HUES64 (cell line): ENCODE results near the gene TXNDC5.

ENCODE experiments used
- H3K27ac ChIP-seq: 2 replicates; pipeline ENCODE4 v1.7.0; 2013; ENCODE audit warnings: low read depth, low read length, inconsistent platforms
- H3K27me3 ChIP-seq: 2 replicates; pipeline ENCODE4 v1.6.1; 2013; ENCODE audit warnings: mild to moderate bottlenecking, low read length; ENCODE audit not compliant: insufficient read depth
- H3K36me3 ChIP-seq: 2 replicates; pipeline ENCODE4 v1.6.1; 2013; ENCODE audit warnings: mild to moderate bottlenecking, low read length; ENCODE audit not compliant: insufficient read depth
- H3K4me1 ChIP-seq: 2 replicates; pipeline ENCODE4 v1.6.1; 2013; ENCODE audit warnings: mild to moderate bottlenecking, low read length, moderate library complexity; ENCODE audit not compliant: insufficient read depth
- H3K4me3 ChIP-seq: 2 replicates; pipeline ENCODE4 v1.5.1; 2013; ENCODE audit warnings: mild to moderate bottlenecking, low read length, moderate library complexity
- H3K9ac ChIP-seq: 2 replicates; pipeline ENCODE4 v1.6.1; 2013; ENCODE audit warnings: mild to moderate bottlenecking, low read depth, low read length
- H3K9me3 ChIP-seq: 2 replicates; pipeline ENCODE4 v1.6.1; 2013; ENCODE audit warnings: low read depth, low read length; ENCODE audit not compliant: insufficient read depth
- WGBS: fragments of 150-250, 120-280 bp; methylation state at CpG from one replicate; pipeline ENCODE4 v1.1.7; 2013; ENCODE audit warnings: missing lambda C conversion rate; 5-methylcytosine and 5-hydroxymethylcytosine counted together

Gene TXNDC5

DNA sequence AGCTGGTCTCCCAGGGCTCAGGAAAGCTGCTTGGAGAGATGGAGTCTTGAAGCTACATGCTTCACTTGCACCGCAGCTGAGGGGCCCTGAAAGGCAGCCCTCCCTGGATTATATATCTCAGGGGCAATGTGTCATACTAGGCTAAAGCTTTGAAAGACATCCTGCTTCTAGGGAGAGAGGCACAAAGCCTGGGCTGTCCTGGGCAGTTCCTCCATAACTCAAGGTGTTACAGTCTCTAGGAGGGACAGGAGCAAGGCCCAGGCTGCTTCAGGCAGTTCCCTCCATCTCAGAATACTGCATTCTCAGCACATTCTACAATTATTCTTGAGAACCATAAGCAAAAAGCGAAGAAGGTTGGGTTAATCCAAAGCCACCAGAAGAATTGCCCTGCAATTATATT lies 22.0 kb upstream of the TXNDC5 start:
- Histone ChIP-seq H3K27ac (no peak overlapping the region), H3K4me3 (no peak overlapping the region)
- WGBS = 87% methylated on average over 2 of the region's 2 CpGs

DNA sequence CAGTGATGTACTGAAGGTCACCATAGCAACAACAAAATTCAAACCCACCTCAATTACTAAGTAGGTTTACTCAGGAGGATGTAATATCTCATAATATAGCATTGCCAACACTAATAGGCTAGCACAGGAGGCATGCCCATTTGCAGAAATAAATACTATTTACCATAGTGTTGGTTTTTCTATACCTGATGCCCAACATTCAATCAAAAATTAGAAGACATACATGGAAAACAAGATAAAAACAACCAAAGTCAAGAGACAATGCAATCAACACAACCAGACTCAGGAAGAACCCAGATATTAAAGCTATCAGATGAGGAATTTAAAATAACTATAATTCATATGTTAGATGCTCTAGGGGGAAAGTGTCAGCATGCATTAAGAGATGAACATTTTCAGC lies 14.3 kb upstream of the TXNDC5 start:
- Histone ChIP-seq H3K9ac (no peak overlapping the region), H3K9me3 (peaks cover 18% of the 10 kb centered on the region), H3K27me3 (no peaks in the 10 kb centered on the region), H3K4me3 (no peak overlapping the region), H3K36me3 (no peaks in the 10 kb centered on the region), H3K27ac (no peak overlapping the region), H3K4me1 (no peaks in the 10 kb centered on the region)

More for the DNA sequence above, 22.0 kb upstream of the TXNDC5 start:
- no peak overlapping the region for H3K9ac ChIP-seq
- H3K4me1 ChIP-seq = no peaks in the 10 kb centered on the region
- no peaks in the 10 kb centered on the region for H3K27me3 ChIP-seq
- no peaks in the 10 kb centered on the region for H3K36me3 ChIP-seq
- no peaks in the 10 kb centered on the region for H3K9me3 ChIP-seq

DNA sequence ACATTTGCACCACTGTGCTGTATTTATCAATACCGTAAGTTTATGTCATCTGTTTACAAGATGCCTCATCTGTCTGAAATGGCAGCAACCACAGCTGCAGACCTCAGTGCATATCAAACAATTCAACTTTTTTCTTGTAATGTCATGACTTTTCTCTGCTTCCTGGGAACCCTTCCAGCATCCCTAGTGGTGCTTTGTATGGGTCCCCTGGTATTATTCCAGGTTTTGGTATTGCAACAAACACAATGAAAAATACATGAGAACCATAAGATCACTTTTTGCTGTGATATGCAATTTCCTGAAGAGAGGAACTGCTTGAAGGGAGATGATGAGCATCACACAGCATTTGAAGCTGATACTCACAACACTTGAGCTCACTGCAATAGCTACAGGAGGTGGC lies 12.0 kb upstream of the TXNDC5 start:
- no peak overlapping the region for H3K27ac ChIP-seq
- H3K4me1 ChIP-seq = no peaks in the 10 kb centered on the region
- peaks cover 18% of the 10 kb centered on the region for H3K9me3 ChIP-seq
- 94% methylated on average over 1 of the region's 1 CpG for WGBS
- H3K27me3 ChIP-seq = no peaks in the 10 kb centered on the region
- H3K9ac ChIP-seq = no peak overlapping the region
- H3K36me3 ChIP-seq = no peaks in the 10 kb centered on the region
- no peak overlapping the region for H3K4me3 ChIP-seq

DNA sequence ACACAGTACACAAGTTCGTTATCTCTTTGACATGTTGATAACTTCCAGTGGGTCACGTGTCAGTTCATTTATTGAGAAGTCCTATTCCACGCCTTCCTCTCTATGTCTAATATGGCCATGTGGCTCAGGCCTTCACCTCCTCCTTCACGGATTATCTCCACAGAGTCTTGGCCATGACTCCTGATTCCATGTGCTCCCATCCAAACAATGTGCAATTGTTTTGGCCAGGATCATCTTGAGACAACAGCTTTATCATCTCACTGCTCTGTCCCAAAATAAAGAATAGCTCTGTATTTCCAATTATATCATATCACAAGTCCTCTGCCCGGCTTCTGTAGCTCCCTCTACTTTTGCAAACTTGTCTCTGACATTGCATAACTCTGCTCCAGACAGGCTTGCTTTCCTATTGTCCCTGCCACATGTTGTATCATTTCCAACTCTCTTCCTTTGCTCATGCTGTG lies 11.1 kb upstream of the TXNDC5 start:
- Histone ChIP-seq H3K27me3 (no peaks in the 10 kb centered on the region), H3K27ac (no peak overlapping the region), H3K4me1 (no peaks in the 10 kb centered on the region), H3K9ac (no peak overlapping the region), H3K9me3 (peaks cover 18% of the 10 kb centered on the region), H3K36me3 (no peaks in the 10 kb centered on the region), H3K4me3 (no peak overlapping the region)
- 92% methylated on average over 5 of the region's 5 CpGs for WGBS

DNA sequence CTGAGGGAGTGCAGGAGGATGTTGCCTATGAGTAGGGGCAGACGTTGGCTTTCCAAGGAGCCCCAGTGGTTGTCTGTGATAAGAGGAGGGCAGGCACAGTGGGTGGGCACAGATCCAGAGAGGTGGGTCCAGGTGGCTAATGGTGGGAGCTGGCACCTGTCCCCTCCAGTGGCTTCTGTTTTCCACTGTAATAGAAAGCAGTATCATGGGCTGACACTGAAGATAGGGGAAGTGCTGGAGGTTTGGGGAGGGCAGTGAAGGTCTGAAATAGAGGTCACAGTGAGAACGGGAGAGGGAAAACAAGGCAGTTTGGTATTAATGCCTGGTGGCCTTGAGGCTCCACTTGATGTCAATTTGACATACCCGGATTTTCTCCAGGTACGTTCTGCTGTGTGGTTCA lies 10.5 kb upstream of the TXNDC5 start:
- Histone ChIP-seq H3K9me3 (peaks cover 15% of the 10 kb centered on the region), H3K36me3 (no peaks in the 10 kb centered on the region), H3K4me1 (no peaks in the 10 kb centered on the region), H3K27me3 (no peaks in the 10 kb centered on the region), H3K27ac (no peak overlapping the region), H3K9ac (no peak overlapping the region), H3K4me3 (no peak overlapping the region)
- 83% methylated on average over 4 of the region's 4 CpGs for WGBS

DNA sequence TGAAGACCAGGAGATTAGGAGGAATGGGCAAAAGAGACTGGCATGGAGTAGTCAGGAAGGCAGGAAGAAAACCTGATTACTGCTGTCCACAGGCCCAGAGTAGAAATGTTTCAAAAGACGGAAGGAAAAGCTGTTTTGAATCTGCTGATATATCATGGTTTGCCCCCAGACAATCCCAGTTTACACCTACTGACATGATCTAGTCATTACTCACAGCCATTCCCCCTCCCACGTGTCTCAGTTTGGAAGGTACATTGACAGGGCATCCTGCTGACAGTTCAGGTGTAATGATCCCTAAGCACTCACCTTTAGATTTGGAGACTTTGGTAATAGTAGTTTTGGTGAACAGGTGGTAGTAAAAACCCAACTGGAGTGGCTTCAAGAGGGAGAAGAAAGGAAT lies 9.8 kb upstream of the TXNDC5 start:
- H3K9me3 ChIP-seq = peaks cover 9% of the 10 kb centered on the region
- no peaks in the 10 kb centered on the region for H3K36me3 ChIP-seq
- H3K27ac ChIP-seq = no peak overlapping the region
- H3K4me1 ChIP-seq = no peaks in the 10 kb centered on the region
- H3K4me3 ChIP-seq = no peak overlapping the region
- WGBS = 71% methylated on average over 2 of the region's 2 CpGs
- no peak overlapping the region for H3K9ac ChIP-seq
- no peaks in the 10 kb centered on the region for H3K27me3 ChIP-seq

DNA sequence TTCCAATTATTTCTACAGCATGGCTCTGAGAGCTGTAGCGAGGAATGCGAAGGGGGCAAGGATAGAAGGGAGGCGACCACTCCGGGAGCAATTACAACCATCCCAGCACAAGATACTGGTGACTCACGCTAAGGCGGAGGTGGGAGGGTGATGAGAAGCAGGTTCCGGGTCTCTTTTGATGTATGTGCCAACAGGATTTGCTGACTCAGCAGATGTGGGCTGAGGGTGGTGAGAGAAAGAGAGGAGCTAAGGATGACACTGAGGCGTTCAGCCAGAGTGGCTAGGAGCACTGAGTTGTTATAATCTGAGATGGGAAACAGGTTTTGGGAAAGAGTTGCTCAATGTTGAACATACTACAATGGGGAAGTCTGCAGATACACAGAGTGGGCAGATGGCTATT lies 9.3 kb upstream of the TXNDC5 start:
- Histone ChIP-seq H3K4me1 (no peaks in the 10 kb centered on the region), H3K27ac (no peak overlapping the region), H3K36me3 (no peaks in the 10 kb centered on the region), H3K9me3 (peaks cover 4% of the 10 kb centered on the region; the same call in 1 of the 2 replicates), H3K4me3 (no peak overlapping the region), H3K9ac (no peak overlapping the region), H3K27me3 (no peaks in the 10 kb centered on the region)
- 74% methylated on average over 8 of the region's 8 CpGs for WGBS

DNA sequence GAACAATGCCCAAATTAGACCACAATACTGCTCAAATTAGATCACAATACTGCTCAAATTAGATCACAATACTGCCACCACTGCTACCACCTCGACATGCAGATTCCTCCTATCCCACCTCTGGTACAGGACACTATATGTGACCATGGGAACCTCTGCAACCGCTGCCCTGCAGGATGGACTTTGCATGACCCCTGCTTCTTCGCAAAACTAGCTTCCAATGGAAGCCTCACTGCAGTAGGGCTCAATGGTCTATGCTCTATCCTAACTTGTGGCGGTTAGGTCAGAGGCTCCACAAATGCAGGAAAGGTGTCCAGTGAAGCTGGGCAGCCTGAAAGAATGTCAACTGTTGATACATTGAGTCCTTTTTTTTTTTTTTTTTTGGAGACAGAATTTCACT lies 7.8 kb upstream of the TXNDC5 start:
- H3K4me1 ChIP-seq = no peaks in the 10 kb centered on the region
- no peaks in the 10 kb centered on the region for H3K9me3 ChIP-seq
- no peak overlapping the region for H3K9ac ChIP-seq
- peaks cover 3% of the 10 kb centered on the region; the same call in 1 of the 2 replicates for H3K27me3 ChIP-seq
- H3K4me3 ChIP-seq = no peak overlapping the region
- no peaks in the 10 kb centered on the region for H3K36me3 ChIP-seq
- 95% methylated on average over 4 of the region's 4 CpGs for WGBS
- no peak overlapping the region for H3K27ac ChIP-seq

DNA sequence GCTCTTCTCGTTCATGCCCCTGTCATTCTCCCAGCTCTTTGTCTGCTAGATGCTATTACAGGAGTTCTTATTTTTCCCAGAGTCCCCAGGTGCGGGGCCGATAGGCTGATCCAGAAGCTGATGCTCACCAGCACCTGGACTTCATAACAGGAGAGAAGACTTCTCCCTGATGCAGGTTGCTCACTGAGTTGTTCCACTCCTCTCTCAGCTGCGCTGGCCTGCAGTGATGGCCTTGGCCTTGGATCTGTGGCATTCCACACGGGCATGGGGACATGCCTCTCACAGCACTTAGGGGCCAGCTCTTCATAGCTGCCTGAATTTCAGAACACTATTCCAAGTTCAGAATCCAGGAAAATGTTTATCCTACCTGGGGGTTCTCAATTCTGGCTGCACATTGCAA lies 7.1 kb upstream of the TXNDC5 start:
- WGBS = 90% methylated on average over 5 of the region's 5 CpGs
- H3K9ac ChIP-seq = no peak overlapping the region
- no peaks in the 10 kb centered on the region for H3K36me3 ChIP-seq
- peaks cover 7% of the 10 kb centered on the region for H3K27me3 ChIP-seq
- H3K9me3 ChIP-seq = no peaks in the 10 kb centered on the region
- H3K4me1 ChIP-seq = no peaks in the 10 kb centered on the region
- no peak overlapping the region for H3K4me3 ChIP-seq
- H3K27ac ChIP-seq = no peak overlapping the region

DNA sequence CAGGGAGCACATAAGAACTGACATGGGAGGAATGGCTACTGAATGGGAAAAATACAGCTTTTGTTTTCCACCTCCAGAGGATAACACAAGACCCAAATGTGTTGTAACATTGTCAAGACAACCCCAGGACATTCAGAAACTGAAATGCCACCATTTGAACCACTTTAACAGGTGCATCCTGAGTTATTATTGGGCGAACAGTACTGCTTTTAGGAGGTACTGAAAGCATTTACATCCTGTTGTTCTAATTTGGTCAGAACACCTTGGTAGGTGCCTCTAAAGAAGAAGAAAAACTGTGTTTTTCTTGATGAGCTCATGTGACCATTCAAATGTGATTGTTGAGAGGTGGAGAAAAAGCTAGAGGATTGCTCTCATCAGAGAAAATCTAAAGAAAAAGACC lies 6.4 kb upstream of the TXNDC5 start:
- WGBS = 85% methylated on average over 1 of the region's 1 CpG
- Histone ChIP-seq H3K27ac (no peak overlapping the region), H3K9ac (no peak overlapping the region), H3K4me1 (no peaks in the 10 kb centered on the region), H3K9me3 (no peaks in the 10 kb centered on the region), H3K4me3 (no peak overlapping the region), H3K36me3 (no peaks in the 10 kb centered on the region), H3K27me3 (peaks cover 15% of the 10 kb centered on the region)

DNA sequence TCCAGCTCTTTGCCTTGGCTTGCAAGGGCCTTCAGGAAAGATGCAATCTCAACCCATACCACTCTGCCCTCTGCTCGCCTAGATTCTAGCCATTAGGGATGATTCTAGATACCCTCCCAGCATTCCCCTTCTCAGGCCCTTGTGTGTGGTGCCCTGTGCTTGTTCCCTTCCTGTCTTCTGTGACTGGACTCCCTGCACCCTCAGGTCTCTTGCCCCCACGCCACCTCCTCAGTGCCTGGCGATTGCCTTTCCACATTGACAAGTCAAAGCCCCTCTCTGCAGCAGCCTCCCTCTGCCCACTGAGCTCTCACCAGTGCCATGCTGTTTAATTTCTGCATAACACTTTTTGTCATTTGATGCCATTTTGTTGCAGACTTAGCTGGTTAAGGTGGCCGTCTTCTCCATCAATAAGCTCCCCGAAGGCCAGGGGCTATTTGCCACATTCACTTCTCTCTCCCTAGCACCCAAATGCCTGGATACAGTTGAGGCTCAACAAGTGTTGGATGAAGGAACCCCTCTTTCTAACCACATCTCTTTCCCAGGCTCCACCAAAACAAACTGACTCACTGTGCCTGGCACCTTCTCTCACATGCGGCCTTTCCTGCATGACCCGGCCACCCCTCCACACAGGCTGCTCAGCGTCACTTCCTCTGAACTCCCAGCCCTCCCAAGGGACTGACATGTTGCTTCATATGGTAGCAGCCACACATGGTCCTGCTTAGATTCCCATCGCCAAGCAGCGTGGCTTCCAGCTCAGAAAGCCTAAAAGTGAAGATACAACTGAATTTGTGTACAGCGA lies 4.6 kb upstream of the TXNDC5 start:
- Histone ChIP-seq H3K27me3 (peaks cover 27% of the 10 kb centered on the region), H3K9me3 (no peaks in the 10 kb centered on the region), H3K36me3 (no peaks in the 10 kb centered on the region), H3K4me3 (no peak overlapping the region), H3K27ac (no peak overlapping the region), H3K4me1 (0 out of 2 replicates have a peak, but pooled peaks cover 3% of the 10 kb centered on the region), H3K9ac (no peak overlapping the region)
- 94% methylated on average over 11 of the region's 11 CpGs for WGBS

DNA sequence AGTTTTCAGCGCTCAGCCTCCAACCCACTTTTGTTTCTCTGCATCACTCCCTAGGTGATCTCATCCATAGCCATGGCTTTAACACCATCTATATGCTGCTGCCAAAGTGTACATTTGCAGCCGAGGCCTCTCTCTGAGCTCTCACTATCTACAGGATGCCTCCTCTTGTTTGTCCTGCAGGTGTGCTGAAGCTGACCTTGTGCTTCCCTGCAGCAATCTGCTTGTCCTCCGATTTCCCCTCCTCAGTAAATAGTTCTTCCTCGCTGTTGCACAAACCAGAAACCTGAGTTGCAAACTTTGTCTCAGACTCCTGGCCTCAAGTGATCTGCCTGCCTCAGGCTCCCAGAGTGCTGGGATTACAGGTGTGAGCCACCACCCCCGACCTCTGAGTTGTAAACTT lies 3.7 kb upstream of the TXNDC5 start:
- Histone ChIP-seq H3K4me1 (0 out of 2 replicates have a peak, but pooled peaks cover 3% of the 10 kb centered on the region), H3K4me3 (no peak overlapping the region), H3K36me3 (no peaks in the 10 kb centered on the region), H3K27ac (no peak overlapping the region), H3K9ac (no peak overlapping the region), H3K27me3 (peaks cover 27% of the 10 kb centered on the region), H3K9me3 (no peaks in the 10 kb centered on the region)
- 89% methylated on average over 5 of the region's 5 CpGs for WGBS
